Left hindlimb (tissue), 1 donor: Measurements from ENCODE around the gene TMEM60.
"Not testable (repeated sequence)": the region's sequence is repeated elsewhere in the genome, so short reads cannot be mapped to it uniquely, and the experiment has no call there.

Source experiments
- DNase-seq: peaks from one replicate; pipeline ENCODE4 v3.0.0-alpha.2; 2018

Gene TMEM60, protein sequence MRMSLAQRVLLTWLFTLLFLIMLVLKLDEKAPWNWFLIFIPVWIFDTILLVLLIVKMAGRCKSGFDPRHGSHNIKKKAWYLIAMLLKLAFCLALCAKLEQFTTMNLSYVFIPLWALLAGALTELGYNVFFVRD

DNA sequence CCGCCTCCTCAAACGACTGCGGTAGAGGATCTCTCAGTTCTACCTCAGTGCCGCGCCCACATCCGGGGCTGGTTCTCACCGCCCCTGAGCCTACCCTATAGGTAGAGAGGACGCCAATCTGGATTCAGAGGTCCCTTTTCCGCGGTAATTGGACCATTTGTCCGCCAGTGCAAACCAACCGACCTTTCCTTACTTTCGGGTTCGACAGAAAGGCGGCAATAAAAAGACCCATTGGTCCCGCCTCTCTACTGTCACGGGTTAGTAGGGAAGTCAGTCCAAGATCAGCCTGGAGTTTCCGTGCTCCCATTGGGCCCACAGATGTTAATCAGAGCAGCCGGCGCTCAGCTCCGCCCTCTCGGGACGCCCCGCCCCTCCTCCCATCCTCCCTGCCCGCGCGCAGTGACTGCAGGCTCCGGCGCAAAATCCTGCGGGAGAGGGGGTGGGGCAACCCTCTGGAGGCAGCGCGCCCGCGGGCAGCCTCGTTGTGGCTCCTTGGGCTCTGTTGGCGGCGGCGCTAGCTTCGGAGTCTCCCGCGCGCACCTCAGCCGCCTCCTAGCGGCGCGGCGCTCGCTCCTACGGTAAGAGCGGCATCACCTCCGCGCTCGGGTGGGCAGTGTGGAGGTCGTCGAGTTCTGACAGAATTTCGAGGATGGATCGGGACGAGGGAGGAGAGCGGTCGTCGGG lies at the start of gene TMEM60, which contains the start of gene PHTF2:
TMEM60 (minus strand) TSS at position 41 of the 684 bp plus-strand sequence. CDS start 4,061 bp downstream, outside the sequence.
PHTF2 (plus strand) TSS at position 380 of the 684 bp plus-strand sequence.
- peak; percentile 98 for DNase-seq

DNA sequence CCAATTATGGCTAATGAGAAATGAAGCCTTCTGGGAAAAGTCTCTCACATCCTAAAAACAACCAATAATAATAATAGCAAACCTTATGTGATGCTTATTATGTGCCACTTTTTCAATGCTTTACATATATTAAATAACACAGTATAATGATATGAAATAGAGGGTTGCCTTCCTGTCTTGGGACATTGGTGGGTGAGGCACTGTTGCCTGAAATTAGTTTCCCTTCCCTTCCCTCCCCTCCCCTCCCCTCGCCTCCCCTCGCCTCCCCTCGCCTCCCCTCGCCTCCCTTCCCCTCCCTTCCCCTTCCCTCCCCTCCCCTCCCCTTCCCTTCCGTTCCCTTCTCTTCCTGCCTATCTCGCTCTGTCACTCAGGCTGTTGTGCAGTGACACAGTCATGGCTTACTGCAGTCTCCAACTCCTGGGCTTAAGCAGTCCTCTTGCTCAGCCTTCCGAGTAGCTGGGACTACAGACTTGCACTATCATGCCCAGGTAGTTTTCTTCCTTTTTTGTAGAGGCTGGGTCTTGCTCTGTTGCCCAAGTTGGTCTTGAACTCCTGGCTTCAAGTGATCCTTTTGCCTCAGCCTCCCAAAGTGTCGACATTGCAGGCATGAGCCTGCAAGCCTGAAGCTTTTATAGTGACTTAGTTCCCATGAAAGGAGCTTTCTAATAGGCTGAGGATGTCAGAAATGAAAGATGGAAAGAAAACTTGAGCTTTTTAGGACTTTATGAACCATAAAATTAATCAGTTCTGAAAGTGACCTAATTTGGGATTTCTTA lies 48.3 kb upstream of the TMEM60 start:
- no peak for DNase-seq

DNA sequence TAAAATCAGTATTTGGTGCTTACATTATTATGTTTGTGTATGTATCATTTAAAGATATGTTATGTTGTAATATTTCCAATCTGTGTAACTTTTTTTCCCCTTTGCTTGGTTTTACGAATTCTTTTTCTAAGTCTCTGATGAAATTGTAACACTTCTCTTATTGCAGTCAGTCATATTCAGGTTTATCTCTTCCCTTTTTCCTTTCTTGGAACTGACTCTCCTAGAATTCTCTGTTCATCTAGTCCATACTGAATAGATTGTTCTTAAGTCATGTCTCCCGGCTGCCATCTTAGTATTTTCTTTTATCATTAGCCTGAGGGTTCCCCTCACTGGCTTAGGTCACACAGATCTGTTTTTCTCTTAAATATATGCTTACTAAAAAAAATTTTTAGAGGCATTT lies 45.0 kb upstream of the TMEM60 start:
- DNase-seq: no peak

DNA sequence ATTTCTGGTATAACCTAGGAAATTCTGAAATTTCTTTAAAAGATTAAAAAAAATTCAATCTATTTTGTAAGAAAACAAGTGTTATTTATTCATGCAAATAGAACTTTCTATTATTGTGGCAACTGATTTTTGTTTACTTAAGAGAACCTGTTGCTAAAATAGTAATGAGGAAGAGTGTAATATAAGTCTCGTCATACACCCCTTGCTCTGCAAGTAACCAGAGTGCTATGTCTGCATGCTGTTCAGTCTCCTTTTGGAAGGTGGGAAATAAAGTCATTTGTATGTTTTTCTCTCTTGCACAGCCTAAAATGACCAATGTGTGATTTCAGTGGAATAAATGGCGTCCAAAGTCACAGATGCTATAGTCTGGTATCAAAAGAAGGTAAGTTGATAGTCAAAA lies 41.7 kb upstream of the TMEM60 start:
- DNase-seq: no peak

DNA sequence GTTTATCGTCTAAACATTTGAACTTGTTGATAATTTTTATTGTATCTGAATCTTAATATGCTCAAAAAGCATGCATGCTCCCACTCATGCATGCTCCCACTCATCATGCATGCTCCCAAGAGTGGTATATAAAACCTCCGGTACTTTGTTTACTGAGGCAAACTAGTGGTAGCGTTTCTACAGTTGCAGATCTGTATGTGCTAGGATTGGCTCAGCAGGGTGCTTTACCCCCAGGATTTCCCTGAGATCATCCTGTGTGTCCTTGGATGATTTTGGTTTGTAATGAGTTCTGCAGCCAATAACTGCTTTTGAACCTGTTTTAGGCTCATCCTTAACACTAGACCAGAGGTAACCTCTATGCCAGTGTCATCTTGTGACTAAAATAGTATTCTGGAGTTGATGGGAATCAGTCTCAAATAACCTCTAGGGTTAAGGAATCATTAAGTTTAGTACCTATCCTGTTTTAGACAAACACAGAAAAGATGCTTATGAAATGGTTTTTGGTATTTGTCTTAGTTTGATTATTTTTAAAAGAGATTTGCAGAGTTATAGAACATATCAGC lies 40.8 kb upstream of the TMEM60 start:
- no peak for DNase-seq

DNA sequence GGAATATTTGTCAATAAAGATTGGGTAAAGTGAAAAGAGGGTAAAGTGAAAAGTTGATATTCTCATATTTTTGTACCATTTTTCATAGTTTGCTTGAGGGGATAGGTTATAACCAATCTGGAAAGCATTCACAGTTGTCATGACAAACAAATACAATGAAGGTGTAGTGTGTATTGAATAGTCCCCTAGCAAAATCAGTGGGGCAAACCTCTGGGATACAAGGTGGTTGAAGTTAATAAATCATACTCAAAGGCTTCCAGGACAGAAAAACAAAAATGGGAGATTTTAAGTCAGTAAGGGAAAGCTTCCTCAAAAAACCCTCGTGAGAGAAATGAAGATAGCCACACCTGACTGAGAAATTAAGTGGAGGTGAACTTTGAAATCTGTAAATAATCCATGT lies 39.7 kb upstream of the TMEM60 start:
- DNase-seq: no peak

DNA sequence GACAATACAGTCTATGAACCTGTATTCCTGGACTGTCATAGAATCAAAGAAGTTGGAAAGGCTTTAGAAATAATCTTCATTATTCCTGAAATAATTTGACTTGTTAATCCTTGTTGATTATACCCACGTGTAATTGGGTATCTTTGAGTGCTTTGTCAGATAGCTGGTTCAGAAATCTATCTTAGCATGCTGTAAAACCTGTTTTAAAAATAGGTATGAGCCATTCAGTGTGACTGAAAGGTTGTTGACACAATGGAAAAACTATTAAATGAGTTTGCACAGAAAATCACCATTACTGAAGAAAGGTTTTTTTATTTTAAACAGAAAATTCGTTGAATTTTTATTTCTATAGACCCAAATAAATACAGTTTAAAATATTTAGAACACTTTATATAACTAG lies 39.0 kb upstream of the TMEM60 start:
- no peak for DNase-seq

DNA sequence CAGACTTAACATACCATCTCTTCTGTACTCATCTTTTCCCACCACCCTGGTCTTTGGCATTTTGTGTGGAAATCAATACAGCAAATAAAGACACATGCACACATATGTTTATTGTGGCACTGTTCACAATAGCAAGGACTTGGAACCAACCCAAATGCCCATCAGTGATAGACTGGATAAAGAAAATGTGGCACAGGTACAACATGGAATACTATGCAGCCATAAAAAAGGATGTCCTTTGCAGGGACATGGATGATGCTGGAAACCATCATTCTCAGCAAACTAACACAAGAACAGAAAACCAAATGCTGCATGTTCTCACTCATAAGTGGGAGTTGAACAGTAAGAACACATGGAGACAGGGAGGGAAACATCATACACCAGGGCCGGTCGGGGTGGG lies 38.2 kb upstream of the TMEM60 start:
- DNase-seq: not testable (repeated sequence)

DNA sequence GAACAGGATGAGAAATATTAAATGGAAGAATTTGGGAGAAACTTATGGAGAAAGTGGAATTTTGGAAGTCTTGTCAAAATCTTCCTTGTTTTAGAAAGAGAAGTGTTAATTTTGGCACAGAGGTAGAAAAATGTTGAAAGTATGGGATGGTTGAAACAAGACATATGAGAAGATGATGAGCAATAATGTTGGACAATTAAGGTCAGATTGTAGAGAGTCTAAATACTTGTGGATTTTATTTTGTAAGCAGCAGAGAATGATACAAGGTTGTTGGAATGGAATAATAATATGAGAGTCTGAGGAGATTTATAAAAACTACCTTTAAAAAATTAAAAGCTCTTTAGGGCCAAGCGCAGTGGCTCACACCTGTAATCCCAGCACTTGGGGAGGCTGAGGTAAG lies 34.9 kb upstream of the TMEM60 start:
- no peak for DNase-seq

DNA sequence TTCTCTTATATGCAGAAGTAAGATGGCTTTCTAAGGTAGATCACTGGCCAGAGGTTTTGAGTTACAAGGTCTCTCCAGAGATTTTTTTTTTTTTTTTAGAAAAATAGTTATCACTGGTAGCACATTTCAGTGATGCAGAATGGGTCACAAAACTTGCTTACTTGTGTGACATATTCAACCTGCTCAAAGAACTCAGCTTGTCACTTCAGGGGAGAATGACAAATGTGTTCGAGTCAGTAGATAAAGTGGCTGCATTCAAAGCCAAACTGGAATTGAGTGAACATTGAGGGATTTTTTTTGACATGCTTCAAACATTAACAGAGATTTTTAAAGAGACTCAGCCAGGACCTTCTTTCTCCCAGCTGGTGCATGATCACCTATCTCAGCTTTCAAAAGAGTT lies 33.7 kb upstream of the TMEM60 start:
- DNase-seq: no peak

DNA sequence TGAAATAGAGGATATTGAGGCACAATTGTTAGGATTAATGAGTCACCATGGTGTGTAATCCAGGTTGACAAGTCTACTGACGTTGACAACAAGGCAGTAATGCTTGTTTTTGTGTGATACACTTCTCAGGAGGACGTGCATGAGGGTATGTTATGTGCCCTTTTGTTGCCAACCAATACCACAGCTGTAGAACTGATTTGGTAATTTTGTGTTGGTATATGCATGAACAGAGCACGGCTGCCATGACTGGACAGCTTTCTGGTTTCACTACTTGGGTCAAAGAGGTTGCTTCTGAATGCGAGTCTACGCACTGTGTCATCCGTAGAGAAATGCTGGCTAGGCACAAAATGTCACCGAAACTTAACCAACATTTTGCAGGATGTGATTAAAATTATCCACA lies 33.2 kb upstream of the TMEM60 start:
- no peak for DNase-seq

DNA sequence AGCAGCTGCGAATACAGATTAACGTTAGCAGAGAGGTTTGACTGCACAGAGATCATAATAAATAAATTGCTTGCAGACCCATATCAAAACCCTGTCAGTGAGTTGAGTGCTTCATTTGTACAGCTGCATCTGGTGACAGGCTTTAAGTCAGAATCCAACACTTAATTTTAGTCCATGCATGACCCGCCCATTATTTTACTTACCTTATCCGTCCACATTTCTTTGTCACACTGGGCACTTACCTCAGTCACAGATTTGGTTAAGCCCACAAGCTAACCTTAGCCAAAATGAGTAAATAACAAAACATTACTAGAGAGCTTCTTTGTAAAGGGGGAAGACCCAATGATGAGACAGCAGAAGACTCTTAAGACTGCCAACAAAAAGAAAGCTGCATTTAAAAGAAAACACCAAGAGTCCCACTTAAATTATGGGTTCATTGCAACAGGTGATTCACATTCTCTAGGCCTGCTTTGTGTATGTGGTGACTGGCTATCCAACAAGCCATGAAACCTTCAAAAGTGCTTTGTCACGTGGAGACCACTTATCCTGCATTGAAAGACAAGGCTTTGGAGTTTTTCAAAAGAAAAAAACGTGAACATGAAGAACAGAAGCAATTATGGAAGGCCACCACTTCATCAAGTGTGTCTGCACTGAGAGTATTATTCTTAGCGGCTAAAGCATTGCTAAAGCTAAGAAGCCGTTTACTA lies 32.6 kb upstream of the TMEM60 start:
- no peak for DNase-seq

DNA sequence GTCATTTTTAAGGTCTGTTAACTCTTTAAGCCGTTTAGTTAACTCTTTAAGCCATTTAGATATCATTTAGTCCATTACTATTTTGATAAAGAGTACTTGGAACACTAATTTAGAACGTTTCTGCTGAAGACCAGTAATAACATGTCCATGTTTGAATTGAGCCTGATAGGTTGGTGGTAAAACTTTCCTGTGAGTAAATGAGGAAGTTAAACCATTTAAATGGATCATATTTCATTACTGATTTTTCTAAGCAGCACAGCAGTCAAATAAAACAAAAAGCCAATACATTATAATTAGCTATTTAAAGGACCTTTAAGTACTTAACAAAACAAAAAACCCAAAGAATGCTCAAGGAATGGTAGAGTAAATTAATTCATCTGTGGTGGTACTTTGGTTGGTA lies 29.8 kb upstream of the TMEM60 start:
- DNase-seq: no peak

DNA sequence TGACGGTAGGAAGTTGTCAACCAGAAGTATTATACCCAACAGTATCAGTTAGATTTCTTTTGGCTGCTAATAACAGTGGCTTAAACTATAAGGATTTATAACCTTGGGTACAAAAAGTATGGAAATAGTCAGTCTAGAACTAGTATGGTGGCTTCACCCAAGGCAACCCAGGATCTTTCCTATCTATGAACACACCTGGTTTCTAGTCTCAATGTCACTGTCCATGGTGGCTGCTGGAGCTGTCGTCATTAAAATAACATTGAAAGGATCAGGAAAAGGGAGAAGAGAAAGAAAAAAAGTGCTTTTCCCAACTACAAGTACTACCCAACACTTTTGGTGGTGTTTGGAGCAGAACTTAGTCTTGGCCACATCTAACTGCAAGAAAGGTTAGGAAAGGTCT lies 28.1 kb upstream of the TMEM60 start:
- no peak for DNase-seq

DNA sequence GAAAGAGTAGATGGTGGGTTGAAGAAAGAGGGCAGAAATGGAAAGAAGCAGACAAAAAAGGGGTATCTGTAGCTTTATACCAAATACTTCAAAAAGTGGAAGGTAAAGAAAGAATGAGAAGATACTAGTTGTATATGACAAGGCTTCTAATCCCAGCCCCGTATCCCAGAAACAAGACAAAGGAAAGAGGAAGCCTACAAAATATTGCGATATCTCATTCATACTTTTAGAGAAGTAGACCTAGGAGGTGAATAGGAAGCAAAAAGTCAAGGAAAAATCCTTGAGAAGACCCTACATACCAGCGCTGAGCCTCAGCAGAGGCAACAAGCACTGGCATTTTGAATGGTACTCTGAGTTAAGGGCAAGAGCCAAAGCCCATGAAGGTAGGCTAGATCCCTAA lies 26.9 kb upstream of the TMEM60 start:
- no peak for DNase-seq

DNA sequence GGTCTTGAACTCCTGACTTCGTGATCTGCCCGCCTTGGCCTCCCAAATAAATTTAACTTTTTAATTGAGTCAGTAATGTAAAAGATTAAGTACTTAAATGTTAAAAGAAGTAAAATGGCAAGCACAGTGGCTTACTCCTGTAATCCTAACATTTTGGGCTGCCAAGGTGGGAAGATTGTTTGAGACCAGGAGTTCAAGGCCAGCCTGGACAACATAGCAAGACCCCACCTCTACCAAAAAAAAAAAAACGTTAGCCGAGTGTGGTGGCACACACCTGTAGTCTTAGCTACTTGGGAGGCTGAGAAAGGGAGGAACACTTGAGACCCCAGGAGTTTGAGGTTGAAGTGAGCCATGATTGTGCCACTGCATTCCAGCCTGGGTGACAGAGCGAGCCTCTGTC lies 26.4 kb upstream of the TMEM60 start:
- DNase-seq: no peak

DNA sequence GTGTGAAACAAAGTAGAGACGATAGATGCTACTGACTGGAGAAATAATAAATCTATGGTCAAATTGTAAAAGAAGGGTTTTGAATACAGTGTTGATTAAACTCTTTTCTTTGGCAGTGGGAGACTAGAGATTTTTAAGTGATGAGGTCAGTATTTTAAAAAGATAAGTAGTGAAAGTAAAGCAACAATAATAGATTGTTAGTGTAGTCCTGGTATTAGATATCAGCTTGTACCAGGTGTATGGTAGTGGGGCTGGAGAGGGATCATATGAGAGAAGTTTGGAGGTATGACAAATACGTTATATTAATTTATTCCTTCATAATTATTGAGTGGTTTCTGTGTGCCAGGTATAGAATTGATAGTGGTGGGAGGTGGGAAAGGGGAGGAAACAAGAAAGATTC lies 25.6 kb upstream of the TMEM60 start:
- no peak for DNase-seq

DNA sequence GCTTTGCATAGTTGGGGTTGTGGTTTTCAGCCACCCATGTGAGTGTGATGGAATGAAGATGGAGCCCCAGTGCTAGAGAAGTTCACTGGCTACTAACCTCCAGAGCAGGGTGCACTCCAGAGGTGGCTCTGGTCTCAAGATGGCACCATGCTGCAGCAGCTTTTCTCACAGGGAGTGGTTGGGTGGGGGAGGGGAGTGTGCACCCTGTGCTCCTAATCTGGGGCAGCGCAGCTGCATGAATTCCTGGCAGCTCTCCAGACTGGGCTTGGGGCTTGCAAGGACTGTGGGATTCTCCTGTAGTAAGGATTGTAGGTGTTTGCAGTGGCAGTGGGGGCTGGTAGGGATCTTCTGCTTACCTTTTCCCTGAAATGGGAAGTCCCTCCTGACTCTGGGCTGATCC lies 24.0 kb upstream of the TMEM60 start:
- no peak for DNase-seq

DNA sequence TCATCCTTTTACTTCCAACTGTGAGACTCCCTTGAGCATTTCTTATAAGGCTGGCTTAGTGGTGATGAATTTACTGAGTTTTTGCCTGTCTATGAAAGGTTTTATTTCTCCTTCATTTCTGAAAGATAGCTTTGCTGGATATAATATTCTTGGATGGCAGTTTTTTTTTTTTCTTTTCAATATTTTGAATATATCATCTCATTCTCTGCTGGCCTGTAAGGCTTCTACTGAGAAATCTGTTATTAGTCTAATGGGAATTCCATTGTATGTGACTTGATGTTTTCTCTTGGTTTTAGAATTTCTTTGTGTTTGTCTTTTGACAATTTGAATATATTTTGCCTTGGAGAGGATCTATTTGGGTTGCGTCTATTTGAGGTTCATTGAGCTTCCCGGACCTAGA lies 22.7 kb upstream of the TMEM60 start:
- no peak for DNase-seq

DNA sequence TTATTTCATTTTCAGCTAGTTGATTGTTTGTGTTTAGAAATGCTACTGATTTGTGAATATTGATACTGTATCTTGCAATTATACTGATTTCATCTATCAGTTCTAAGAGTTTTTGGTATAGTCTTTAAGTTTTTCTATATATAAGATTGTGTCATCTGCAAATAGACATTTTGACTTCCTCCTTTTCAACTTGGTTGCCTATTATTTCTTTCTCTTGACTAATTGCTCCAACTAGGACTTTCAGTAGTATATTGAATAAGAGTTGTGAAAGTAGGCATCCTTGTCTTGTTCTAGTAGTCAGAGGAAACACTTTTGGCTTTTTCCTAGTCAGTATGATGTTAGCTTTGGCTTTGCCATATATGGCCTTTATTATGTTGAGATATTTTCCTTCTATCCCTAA lies 20.8 kb upstream of the TMEM60 start:
- DNase-seq: no peak

DNA sequence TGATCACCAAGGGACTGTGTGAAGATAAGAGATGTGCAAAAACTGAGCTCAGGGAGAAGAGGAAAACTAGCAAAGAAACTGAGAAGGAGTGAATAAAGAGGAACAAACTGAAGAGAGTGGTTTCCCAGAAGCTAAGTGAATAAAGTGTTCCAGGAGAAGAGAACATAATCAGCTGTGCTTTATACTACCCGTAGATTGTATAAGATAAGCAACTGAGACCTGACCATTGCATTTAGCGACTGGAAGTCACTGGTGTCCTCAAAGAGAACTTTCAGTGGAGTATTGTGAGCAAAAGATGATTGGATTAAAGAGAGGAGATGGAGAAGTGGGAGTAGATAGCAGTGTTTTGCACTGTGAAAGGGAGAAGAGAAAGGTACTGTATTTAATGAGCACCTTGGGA lies 14.9 kb upstream of the TMEM60 start:
- no peak for DNase-seq

DNA sequence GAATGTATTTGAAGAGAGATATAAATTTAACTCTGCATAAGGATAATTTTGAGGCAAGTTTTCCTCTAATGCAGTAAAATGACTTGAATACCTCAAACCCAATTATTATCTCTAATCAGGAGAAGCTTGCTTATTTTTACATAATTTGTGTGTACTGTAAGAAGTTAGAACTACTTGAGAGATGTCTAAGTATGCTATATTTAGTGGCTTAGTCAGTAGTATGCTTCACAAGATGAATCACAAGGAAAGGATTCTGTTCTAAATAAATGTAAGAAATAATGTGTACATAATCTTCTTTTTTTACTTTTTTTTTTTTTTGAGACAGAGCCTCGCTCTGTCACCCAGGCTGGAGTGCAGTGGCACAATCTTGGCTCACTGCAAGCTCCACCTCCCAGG lies 14.1 kb upstream of the TMEM60 start:
- no peak for DNase-seq
